ENCODE data around the gene ZBTB32.

DNA sequence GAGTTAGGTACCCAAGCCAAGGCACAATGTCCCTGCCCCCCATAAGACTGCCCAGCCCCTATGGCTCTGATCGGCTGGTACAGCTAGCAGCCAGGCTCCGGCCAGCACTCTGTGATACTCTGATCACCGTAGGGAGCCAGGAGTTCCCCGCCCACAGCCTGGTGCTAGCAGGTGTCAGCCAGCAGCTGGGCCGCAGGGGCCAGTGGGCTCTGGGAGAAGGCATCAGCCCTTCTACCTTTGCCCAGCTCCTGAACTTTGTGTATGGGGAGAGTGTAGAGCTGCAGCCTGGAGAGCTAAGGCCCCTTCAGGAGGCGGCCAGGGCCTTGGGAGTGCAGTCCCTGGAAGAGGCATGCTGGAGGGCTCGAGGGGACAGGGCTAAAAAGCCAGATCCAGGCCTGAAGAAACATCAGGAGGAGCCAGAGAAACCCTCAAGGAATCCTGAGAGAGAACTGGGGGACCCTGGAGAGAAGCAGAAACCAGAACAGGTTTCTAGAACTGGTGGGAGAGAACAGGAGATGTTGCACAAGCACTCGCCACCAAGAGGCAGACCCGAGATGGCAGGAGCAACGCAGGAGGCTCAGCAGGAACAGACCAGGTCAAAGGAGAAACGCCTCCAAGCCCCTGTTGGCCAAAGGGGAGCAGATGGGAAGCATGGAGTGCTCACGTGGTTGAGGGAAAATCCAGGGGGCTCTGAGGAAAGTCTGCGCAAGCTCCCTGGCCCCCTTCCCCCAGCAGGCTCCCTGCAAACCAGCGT lies 10.4 kb downstream of the ZBTB32 start:
- TF ChIP-seq, protein P1, sequence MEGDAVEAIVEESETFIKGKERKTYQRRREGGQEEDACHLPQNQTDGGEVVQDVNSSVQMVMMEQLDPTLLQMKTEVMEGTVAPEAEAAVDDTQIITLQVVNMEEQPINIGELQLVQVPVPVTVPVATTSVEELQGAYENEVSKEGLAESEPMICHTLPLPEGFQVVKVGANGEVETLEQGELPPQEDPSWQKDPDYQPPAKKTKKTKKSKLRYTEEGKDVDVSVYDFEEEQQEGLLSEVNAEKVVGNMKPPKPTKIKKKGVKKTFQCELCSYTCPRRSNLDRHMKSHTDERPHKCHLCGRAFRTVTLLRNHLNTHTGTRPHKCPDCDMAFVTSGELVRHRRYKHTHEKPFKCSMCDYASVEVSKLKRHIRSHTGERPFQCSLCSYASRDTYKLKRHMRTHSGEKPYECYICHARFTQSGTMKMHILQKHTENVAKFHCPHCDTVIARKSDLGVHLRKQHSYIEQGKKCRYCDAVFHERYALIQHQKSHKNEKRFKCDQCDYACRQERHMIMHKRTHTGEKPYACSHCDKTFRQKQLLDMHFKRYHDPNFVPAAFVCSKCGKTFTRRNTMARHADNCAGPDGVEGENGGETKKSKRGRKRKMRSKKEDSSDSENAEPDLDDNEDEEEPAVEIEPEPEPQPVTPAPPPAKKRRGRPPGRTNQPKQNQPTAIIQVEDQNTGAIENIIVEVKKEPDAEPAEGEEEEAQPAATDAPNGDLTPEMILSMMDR (IDR thresholded peaks at IDR 0.05), result no peak
- no peak for TF ChIP-seq POLR2A (IDR thresholded peaks at IDR 0.05)
